ENCODE measurements around the gene MAP2K5.

MAP2K5 gene

DNA sequence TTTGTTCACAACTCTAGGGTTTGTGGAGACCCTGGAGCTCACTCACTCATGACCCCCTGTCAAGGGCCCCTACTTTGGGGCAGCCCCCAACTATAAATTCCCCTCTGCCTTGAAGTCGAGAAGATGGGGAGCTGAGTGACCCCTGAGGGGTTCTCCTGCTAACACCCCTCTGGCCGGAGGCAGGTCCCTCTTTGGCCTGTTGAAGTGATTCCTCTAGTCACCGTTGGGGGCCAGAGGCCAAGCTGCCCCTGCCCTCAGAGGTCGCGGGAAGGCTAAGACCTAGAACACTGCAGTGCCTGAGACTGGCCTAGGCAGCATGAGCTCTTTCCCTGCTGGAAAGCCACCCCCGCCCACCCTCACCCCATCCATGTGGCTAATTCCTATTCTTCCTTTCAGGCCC lies 267.4 kb downstream of the MAP2K5 start:
- no peak overlapping the region for H2AFZ ChIP-seq (ENCODE audit: low read length)
- H3K27me3 ChIP-seq (replicated peaks; ENCODE audit: insufficient read depth, low read length): no peaks in the 10 kb centered on the region
- H3K79me2 ChIP-seq (ENCODE audit: low read length): no peaks in the 10 kb centered on the region
- H3K4me2 ChIP-seq (ENCODE audit: low read depth, low read length): no peak overlapping the region
- H3K4me1 ChIP-seq (ENCODE audit: low read length): no peaks in the 10 kb centered on the region
- H3F3A ChIP-seq (ENCODE audit: insufficient read depth, low read length): no peaks in the 10 kb centered on the region
- H3K9ac ChIP-seq (ENCODE audit: low read length): no peak overlapping the region
- DNase-seq: no peak
- no peak overlapping the region for H3K4me3 ChIP-seq (ENCODE audit: low read length)
- no peak for TF ChIP-seq EZH2 (optimal IDR thresholded peaks at IDR 0.05; ENCODE audit: low read depth, low read length)
- no peak for TF ChIP-seq EZH2phosphoT487 (IDR thresholded peaks at IDR 0.05; ENCODE audit: low read length)
- TF ChIP-seq, protein P1, sequence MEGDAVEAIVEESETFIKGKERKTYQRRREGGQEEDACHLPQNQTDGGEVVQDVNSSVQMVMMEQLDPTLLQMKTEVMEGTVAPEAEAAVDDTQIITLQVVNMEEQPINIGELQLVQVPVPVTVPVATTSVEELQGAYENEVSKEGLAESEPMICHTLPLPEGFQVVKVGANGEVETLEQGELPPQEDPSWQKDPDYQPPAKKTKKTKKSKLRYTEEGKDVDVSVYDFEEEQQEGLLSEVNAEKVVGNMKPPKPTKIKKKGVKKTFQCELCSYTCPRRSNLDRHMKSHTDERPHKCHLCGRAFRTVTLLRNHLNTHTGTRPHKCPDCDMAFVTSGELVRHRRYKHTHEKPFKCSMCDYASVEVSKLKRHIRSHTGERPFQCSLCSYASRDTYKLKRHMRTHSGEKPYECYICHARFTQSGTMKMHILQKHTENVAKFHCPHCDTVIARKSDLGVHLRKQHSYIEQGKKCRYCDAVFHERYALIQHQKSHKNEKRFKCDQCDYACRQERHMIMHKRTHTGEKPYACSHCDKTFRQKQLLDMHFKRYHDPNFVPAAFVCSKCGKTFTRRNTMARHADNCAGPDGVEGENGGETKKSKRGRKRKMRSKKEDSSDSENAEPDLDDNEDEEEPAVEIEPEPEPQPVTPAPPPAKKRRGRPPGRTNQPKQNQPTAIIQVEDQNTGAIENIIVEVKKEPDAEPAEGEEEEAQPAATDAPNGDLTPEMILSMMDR (IDR thresholded peaks at IDR 0.05; ENCODE audit: low read length): no peak
- no peaks in the 10 kb centered on the region for H3K9me2 ChIP-seq (replicated peaks; ENCODE audit: insufficient read depth, low read length)
- H3K27ac ChIP-seq (ENCODE audit: low read length): no peak overlapping the region
- no peaks in the 10 kb centered on the region for H3K9me3 ChIP-seq (replicated peaks; ENCODE audit: insufficient read depth, low read length)
- no peaks in the 10 kb centered on the region for H4K20me1 ChIP-seq (ENCODE audit: insufficient read depth, low read length)
- H3K36me3 ChIP-seq (replicated peaks; ENCODE audit: insufficient read depth, low read length): no peaks in the 10 kb centered on the region

DNA sequence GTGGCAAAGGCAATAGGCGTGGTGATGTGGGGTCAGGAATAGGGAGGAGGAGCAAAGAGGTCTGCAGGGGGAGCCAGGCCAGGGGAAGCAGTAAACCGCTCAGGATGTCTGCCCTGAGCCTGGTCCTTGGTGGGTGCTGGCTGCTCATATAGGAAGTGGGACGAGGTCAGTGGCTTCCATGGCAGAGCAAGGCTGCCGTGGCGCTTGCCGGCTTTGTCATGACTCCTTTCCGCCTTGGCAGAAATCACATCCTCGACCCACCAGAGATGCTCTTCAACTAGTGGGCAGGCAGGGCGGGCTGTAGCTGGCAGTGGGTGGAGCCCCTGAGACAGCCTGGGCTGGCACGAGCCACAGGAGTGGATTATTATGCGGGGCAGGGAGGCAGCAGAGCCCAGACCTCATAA lies 269.7 kb downstream of the MAP2K5 start:
- no peak for TF ChIP-seq EZH2phosphoT487 (IDR thresholded peaks at IDR 0.05; ENCODE audit: low read length)
- TF ChIP-seq EZH2 (optimal IDR thresholded peaks at IDR 0.05; ENCODE audit: low read depth, low read length): no peak
- TF ChIP-seq, protein P1 (IDR thresholded peaks at IDR 0.05; ENCODE audit: low read length): no peak
- H3K4me3 ChIP-seq (ENCODE audit: low read length): no peak overlapping the region

DNA sequence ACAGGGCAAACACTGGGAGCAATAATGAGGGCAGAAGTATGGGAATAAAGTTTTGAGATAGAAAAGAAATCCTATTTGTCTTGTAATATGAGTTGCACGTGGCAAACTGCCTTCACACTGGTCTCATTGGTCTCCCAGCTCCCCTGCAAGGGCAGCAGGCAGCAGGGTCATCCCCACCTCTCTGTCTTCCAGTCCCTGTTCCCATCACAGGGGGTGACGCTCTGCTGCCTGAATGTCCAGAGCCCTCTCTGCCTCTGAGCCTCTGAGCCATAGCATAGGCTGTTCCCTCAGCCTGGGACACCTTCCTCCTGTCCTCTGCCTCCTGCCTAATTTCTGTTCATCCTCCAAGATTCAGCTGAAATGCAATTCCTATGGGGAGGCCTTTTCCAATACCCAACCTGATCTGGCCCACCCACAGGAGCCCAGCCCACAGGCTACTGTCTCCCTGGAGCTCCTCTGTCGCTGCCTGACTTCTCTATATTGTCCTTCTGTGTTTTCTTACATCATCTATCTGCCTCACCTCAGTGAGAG lies 270.7 kb downstream of the MAP2K5 start:
- Histone ChIP-seq H3K27me3 (replicated peaks; ENCODE audit: insufficient read depth, low read length) (no peaks in the 10 kb centered on the region), H4K20me1 (ENCODE audit: insufficient read depth, low read length) (no peaks in the 10 kb centered on the region), H3K4me3 (ENCODE audit: low read length) (no peak overlapping the region), H3K4me1 (ENCODE audit: low read length) (no peaks in the 10 kb centered on the region), H3K4me2 (ENCODE audit: low read depth, low read length) (no peak overlapping the region), H3K27ac (ENCODE audit: low read length) (no peak overlapping the region), H2AFZ (ENCODE audit: low read length) (no peak overlapping the region), H3F3A (ENCODE audit: insufficient read depth, low read length) (no peaks in the 10 kb centered on the region), H3K79me2 (ENCODE audit: low read length) (no peaks in the 10 kb centered on the region), H3K9me2 (replicated peaks; ENCODE audit: insufficient read depth, low read length) (no peaks in the 10 kb centered on the region), H3K36me3 (replicated peaks; ENCODE audit: insufficient read depth, low read length) (no peaks in the 10 kb centered on the region), H3K9ac (ENCODE audit: low read length) (no peak overlapping the region), H3K9me3 (replicated peaks; ENCODE audit: insufficient read depth, low read length) (no peaks in the 10 kb centered on the region)
- no peak for DNase-seq
- TF ChIP-seq EZH2 (optimal IDR thresholded peaks at IDR 0.05; ENCODE audit: low read depth, low read length): no peak
- TF ChIP-seq EZH2phosphoT487 (IDR thresholded peaks at IDR 0.05; ENCODE audit: low read length): no peak
- TF ChIP-seq, protein P1 (IDR thresholded peaks at IDR 0.05; ENCODE audit: low read length): no peak

More for the DNA sequence above, 269.7 kb downstream of the MAP2K5 start:
- H3K27ac ChIP-seq (ENCODE audit: low read length): no peak overlapping the region
- H2AFZ ChIP-seq (ENCODE audit: low read length): no peak overlapping the region
- no peaks in the 10 kb centered on the region for H4K20me1 ChIP-seq (ENCODE audit: insufficient read depth, low read length)
- H3K9me3 ChIP-seq (replicated peaks; ENCODE audit: insufficient read depth, low read length): no peaks in the 10 kb centered on the region
- H3K4me2 ChIP-seq (ENCODE audit: low read depth, low read length): no peak overlapping the region
- no peak overlapping the region for H3K9ac ChIP-seq (ENCODE audit: low read length)
- H3K27me3 ChIP-seq (replicated peaks; ENCODE audit: insufficient read depth, low read length): no peaks in the 10 kb centered on the region
- no peaks in the 10 kb centered on the region for H3K9me2 ChIP-seq (replicated peaks; ENCODE audit: insufficient read depth, low read length)
- no peak for DNase-seq
- H3F3A ChIP-seq (ENCODE audit: insufficient read depth, low read length): no peaks in the 10 kb centered on the region
- H3K36me3 ChIP-seq (replicated peaks; ENCODE audit: insufficient read depth, low read length): no peaks in the 10 kb centered on the region
- no peaks in the 10 kb centered on the region for H3K79me2 ChIP-seq (ENCODE audit: low read length)
- no peaks in the 10 kb centered on the region for H3K4me1 ChIP-seq (ENCODE audit: low read length)

Data from MM.1S (cell line).